Left colon (tissue), 2 donors: Measurements from ENCODE around the gene CNOT3. TPM values are rescaled to one million over a fixed set of nuclear protein-coding genes. Genes with fewer than 3 reads are reported as not detected.
"Not testable (repeated sequence)": the region's sequence is repeated elsewhere in the genome, so short reads cannot be mapped to it uniquely, and the experiment has no call there.

Source experiments
- ATAC-seq: fragments of 200-7000 bp; cut with Tn5 transposase; one replicate; pipeline ENCODE4 v1.9.1; 2020; ENCODE audit warnings: mild to moderate bottlenecking, moderate library complexity
- DNase-seq, 2 donors: peaks; one replicate each; pipeline ENCODE4 v3.0.0-alpha.2; 2020
- intact Hi-C, 2 donors: fragments of 100-400 bp; cut with DNase I in 1 of 2; cut with micrococcal nuclease in 1 of 2; formaldehyde crosslinking; loops; one replicate each; pipeline versions ENCODE4 v1.11.2 to v1.14.0; 2022; cut with DNase I, micrococcal nuclease
- long read RNA-seq: library from polyadenylated mRNA; unstranded; transcript quantifications from one replicate; pipeline ENCODE4 v2.0.0, GENCODE V29; 2021
- total RNA-seq, 2 donors: library from RNA; stranded (reverse); fragmentation: NEBNext Ultra II Directional; extraction: Animal tissue kit (Norgen Biotek cat#: 25700); gene quantifications; one replicate each; pipeline ENCODE4 v1.2.1, GENCODE V29; 2021
- donor health status: DM: no; HTN: no; CAD: no.
- donor health status: DM: yes; HTN: yes; CAD: no.

Gene CNOT3
- total RNA-seq: 10 to 100 TPM; 32.9 to 42.2 TPM
- long read RNA-seq: 0 reads

GRCh38 chr19:54137699-54138488 lies at the start of gene CNOT3:
CNOT3 (plus strand) TSS chr19:54137762; CDS start chr19:54142979, 5,217 bp downstream.
- no peak for ATAC-seq
- DNase-seq: peak in 1 of 2 donors; percentile 53
- intact Hi-C loops: no loop called here

- DNase-seq (no peak), ATAC-seq (no peak)
- intact Hi-C loops: no loop called here
These were observed 43.0 kb upstream of the CNOT3 start for GRCh38 chr19:54094426-54095000.

GRCh38 chr19:54095136-54095858 lies 42.3 kb upstream of the CNOT3 start:
- ATAC-seq (no peak), DNase-seq (no peak)
- intact Hi-C loops: no loop called here

- DNase-seq: peak in 1 of 2 donors; percentile 63
- ATAC-seq: peak; percentile 84
- intact Hi-C loops: not testable (repeated sequence)
These were observed 41.5 kb upstream of the CNOT3 start for GRCh38 chr19:54095859-54096616.

GRCh38 chr19:54096617-54097106 lies 40.9 kb upstream of the CNOT3 start:
- ATAC-seq: peak; percentile 60
- intact Hi-C loops: no loop called here
- DNase-seq: no peak

GRCh38 chr19:54099190-54099902 lies 38.2 kb upstream of the CNOT3 start:
- intact Hi-C loops: no loop called here
- DNase-seq: no peak
- ATAC-seq: no peak

GRCh38 chr19:54099903-54100255 lies 37.7 kb upstream of the CNOT3 start:
- ATAC-seq, intact Hi-C loops, DNase-seq: not testable (repeated sequence)

GRCh38 chr19:54100561-54100960 lies 37.0 kb upstream of the CNOT3 start, which contains the start of gene OSCAR:
OSCAR (minus strand) TSS chr19:54100803; CDS start chr19:54100792, 11 bp downstream.
- no peak for DNase-seq
- no peak for ATAC-seq
- intact Hi-C loops: no loop called here

GRCh38 chr19:54102421-54103169 lies 35.0 kb upstream of the CNOT3 start, which contains the start of gene NDUFA3:
NDUFA3 (plus strand) TSS chr19:54102855; CDS start chr19:54102879, 24 bp downstream.
- intact Hi-C loops: no loop called here
- DNase-seq (peak; percentile 98), ATAC-seq (peak; percentile 99)

- no peak for DNase-seq
- intact Hi-C loops: no loop called here
- no peak for ATAC-seq
These were observed 32.4 kb upstream of the CNOT3 start for GRCh38 chr19:54104998-54105715.

- no peak for ATAC-seq
- no peak for DNase-seq
- intact Hi-C loops: no loop called here
These were observed 31.8 kb upstream of the CNOT3 start for GRCh38 chr19:54105796-54106195.

- no peak for ATAC-seq
- intact Hi-C loops: no loop called here
- no peak for DNase-seq
These were observed 30.8 kb upstream of the CNOT3 start for GRCh38 chr19:54106716-54107115.

GRCh38 chr19:54107876-54108490 lies 29.6 kb upstream of the CNOT3 start:
- intact Hi-C loops: no loop called here
- no peak for DNase-seq

GRCh38 chr19:54108496-54108895 lies 29.1 kb upstream of the CNOT3 start:
- intact Hi-C loops: no loop called here
- no peak for DNase-seq
- ATAC-seq: no peak

More at GRCh38 chr19:54107876-54108490, 29.6 kb upstream of the CNOT3 start:
- no peak for ATAC-seq

GRCh38 chr19:54109651-54110050 lies 27.9 kb upstream of the CNOT3 start:
- intact Hi-C loops: no loop called here
- no peak for DNase-seq
- ATAC-seq: peak; percentile 19

- intact Hi-C loops: no loop called here
- ATAC-seq: peak; percentile 39
- peak; percentile 52 to 63 for DNase-seq
These were observed 23.0 kb upstream of the CNOT3 start for GRCh38 chr19:54114340-54115108.
